Esophagus muscularis mucosa (tissue), 4 donors: ENCODE measurements around the gene AREG. TPM values are rescaled to one million over a fixed set of nuclear protein-coding genes. Genes with fewer than 3 reads are reported as not detected.

Source experiments
- DNase-seq: peaks from one replicate; pipeline ENCODE4 v3.0.0-alpha.2; 2017; ENCODE audit errors: extremely low spot score
- H3K27ac ChIP-seq, 4 donors: fragments of 200-600 bp; sonication (generic); replicated peaks in 1 of 4; 1 replicate in 3 of 4; 2 replicates in 1 of 4; pipeline ENCODE4 v1.5.1; 2016 to 2019; ENCODE audit warnings: mild to moderate bottlenecking in 1 of 4
- H3K27me3 ChIP-seq, 4 donors: fragments of 200-600 bp; sonication (generic); one replicate each; pipeline versions ENCODE4 v1.5.1 to v1.6.0; 2016 to 2019
- H3K36me3 ChIP-seq, 4 donors: fragments of 200-600 bp; sonication (generic); one replicate each; pipeline ENCODE4 v1.5.1; 2016 to 2019
- H3K4me1 ChIP-seq, 4 donors: fragments of 200-600 bp; sonication (generic); one replicate each; pipeline ENCODE4 v1.5.1; 2016 to 2019
- H3K4me3 ChIP-seq, 4 donors: fragments of 200-600 bp; sonication (generic); 1 replicate in 2 of 4; 2 replicates in 2 of 4; pipeline ENCODE4 v1.5.1; 2016 to 2019; ENCODE audit warnings: mild to moderate bottlenecking in 4 of 4, moderate library complexity in 1 of 4
- H3K9me3 ChIP-seq, 4 donors: fragments of 200-600 bp; sonication (generic); 1 replicate in 3 of 4; 2 replicates in 1 of 4; pipeline ENCODE4 v1.5.1; 2016 to 2019
- EP300 ChIP-seq: sonication (generic); formaldehyde crosslinking; IDR thresholded peaks from one replicate; pipeline ENCODE4 v1.6.1; 2017; ENCODE audit warnings: antibody characterized with exemption
- POLR2A ChIP-seq: fragments of 450-650 bp; IDR thresholded peaks from one replicate; pipeline ENCODE4 v1.6.1; 2017; ENCODE audit warnings: antibody characterized with exemption, moderate library complexity, mild to moderate bottlenecking, low read depth
- POLR2AphosphoS5 ChIP-seq, 2 donors: sonication (generic); formaldehyde crosslinking; IDR thresholded peaks; one replicate each; pipeline ENCODE4 v1.6.1; 2017; ENCODE audit warnings: antibody characterized with exemption in 2 of 2
- WGBS: methylation state at CpG from one replicate; pipeline ENCODE4 v1.1.5; 2018; 5-methylcytosine and 5-hydroxymethylcytosine counted together
- intact Hi-C: fragments of 100-400 bp; cut with DNase I; formaldehyde crosslinking; loops from one replicate; pipeline ENCODE4 v1.15.1; 2023
- total RNA-seq, 4 donors: library from RNA; depleted of rRNA; stranded (reverse); fragments of >200 nt; gene quantifications; one replicate each; pipeline versions ENCODE4 v1.1.0 to v1.2.1, GENCODE V29; 2016
- TF ChIP-seq, protein P1 (sequence below), 3 experiments: fragments of 200-600 bp in 2 of 3; fragments of 450-650 bp in 1 of 3; sonication (generic) in 2 of 3; IDR thresholded peaks; one replicate each; pipeline ENCODE4 v1.5.1; 2017 to 2019; ENCODE audit warnings: antibody characterized with exemption in 3 of 3, mild to moderate bottlenecking in 2 of 3, moderate library complexity in 1 of 3

AREG gene
- total RNA-seq, 4 donors from 2014 or later = 1.4 to 18.6 (median 4.4) TPM

DNA sequence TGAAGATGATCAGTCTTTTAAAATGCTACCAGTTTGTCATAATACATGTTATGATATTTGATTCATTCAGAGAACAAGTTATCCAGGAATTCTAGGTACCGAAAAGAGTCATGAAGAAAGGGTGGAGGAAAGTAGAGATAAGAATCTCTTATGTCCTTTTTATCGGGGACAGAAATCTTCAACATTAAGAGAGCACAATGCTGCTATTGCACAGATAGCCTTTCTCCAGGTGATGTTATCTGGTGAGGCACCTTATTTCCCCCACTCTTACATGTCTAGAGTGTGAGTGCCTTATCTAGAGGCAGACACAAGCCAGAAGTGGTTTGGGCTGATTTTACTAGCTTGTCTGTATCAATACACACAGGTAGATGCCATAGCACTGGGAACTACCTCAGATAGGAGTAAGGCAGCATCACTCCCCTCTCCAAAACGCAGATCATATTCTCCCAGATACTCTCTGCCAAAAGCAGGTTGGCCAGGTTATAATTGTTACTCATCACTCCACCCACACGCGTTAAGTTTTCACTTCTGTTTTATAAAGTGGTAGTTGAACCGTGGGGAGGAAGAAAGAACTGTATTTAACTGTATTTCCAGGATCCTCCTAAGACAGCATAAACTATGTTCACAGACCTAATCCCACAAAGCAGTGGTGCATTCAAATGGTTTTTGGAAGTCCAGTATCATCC lies 38.4 kb downstream of the AREG start:
- intact Hi-C loops = no loop called here
- Histone ChIP-seq H3K27ac (no peak overlapping the region), H3K27me3 (no peaks in the 10 kb centered on the region), H3K9me3 (no peaks in the 10 kb centered on the region), H3K4me1 (no peaks in the 10 kb centered on the region), H3K4me3 (no peak overlapping the region), H3K36me3 (no peaks in the 10 kb centered on the region)
- 58% methylated on average over 6 of the region's 6 CpGs for WGBS
- TF ChIP-seq POLR2AphosphoS5 (IDR thresholded peaks at IDR 0.05) = no peak
- no peak for DNase-seq

DNA sequence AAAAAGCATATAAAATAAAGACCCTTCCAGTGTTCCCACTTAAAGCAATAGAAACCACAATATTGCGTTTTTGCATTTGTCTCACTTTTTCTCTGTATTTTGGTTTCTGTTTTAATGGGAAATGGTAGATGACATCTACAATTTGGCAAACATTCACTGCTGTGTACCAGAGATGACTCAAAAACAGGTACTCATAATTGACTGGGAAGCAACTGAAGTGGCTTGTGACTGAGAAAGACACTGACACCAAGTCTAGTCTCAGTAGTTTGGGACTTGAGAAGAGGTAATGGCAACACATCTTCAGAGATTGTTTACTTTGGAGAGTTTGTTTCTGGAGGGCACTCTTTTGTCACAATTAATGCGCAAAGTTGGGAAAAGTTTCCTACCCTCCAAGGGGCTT lies 42.0 kb downstream of the AREG start:
- Histone ChIP-seq H3K27ac (no peak overlapping the region), H3K27me3 (no peaks in the 10 kb centered on the region), H3K36me3 (no peaks in the 10 kb centered on the region), H3K4me1 (no peaks in the 10 kb centered on the region), H3K9me3 (no peaks in the 10 kb centered on the region), H3K4me3 (no peak overlapping the region)
- WGBS = 91% methylated on average over 2 of the region's 2 CpGs
- TF ChIP-seq, protein P1, sequence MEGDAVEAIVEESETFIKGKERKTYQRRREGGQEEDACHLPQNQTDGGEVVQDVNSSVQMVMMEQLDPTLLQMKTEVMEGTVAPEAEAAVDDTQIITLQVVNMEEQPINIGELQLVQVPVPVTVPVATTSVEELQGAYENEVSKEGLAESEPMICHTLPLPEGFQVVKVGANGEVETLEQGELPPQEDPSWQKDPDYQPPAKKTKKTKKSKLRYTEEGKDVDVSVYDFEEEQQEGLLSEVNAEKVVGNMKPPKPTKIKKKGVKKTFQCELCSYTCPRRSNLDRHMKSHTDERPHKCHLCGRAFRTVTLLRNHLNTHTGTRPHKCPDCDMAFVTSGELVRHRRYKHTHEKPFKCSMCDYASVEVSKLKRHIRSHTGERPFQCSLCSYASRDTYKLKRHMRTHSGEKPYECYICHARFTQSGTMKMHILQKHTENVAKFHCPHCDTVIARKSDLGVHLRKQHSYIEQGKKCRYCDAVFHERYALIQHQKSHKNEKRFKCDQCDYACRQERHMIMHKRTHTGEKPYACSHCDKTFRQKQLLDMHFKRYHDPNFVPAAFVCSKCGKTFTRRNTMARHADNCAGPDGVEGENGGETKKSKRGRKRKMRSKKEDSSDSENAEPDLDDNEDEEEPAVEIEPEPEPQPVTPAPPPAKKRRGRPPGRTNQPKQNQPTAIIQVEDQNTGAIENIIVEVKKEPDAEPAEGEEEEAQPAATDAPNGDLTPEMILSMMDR (IDR thresholded peaks at IDR 0.05) = no peak
- TF ChIP-seq EP300 = no peak
- no peak for TF ChIP-seq POLR2AphosphoS5 (IDR thresholded peaks at IDR 0.05)
- TF ChIP-seq POLR2A = no peak
- intact Hi-C loops = no loop called here
- no peak for DNase-seq

DNA sequence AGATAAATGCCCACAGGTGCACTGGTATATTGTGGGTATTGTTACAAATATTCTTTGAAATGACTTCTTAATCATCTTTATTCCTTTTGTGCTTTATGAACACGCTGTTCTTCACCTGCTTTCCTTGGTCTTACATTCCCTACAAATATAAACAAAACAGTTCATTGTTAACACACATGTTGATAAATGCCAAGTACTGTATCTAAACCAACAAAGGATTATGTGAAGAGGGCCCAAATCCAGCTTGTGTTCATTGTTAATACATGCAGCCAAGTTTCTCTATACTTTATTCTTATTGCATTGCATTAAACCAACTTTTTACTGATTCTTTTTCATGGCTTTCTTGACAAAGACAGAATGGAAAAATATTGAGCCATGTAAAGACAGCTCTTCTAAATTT lies 42.8 kb downstream of the AREG start:
- intact Hi-C loops = no loop called here
- WGBS = 78% methylated on average over 1 of the region's 1 CpG
- DNase-seq = no peak

GRCh38 chr4:74490736-74491135 lies 45.8 kb downstream of the AREG start:
- no peaks in the 10 kb centered on the region for H3K9me3 ChIP-seq
- no peak overlapping the region for H3K4me3 ChIP-seq
- TF ChIP-seq, protein P1 (IDR thresholded peaks at IDR 0.05) = no peak
- TF ChIP-seq POLR2AphosphoS5 (IDR thresholded peaks at IDR 0.05) (no peak), EP300 (no peak), POLR2A (no peak)
- no peak for DNase-seq
- no peaks in the 10 kb centered on the region for H3K27me3 ChIP-seq
- intact Hi-C loops = no loop called here
- no peak overlapping the region for H3K27ac ChIP-seq
- H3K4me1 ChIP-seq = no peaks in the 10 kb centered on the region
- WGBS = 95% methylated on average over 1 of the region's 1 CpG
- no peaks in the 10 kb centered on the region for H3K36me3 ChIP-seq

More for the DNA sequence above, 42.8 kb downstream of the AREG start:
- Histone ChIP-seq H3K9me3 (no peaks in the 10 kb centered on the region), H3K4me3 (no peak overlapping the region), H3K4me1 (no peaks in the 10 kb centered on the region), H3K36me3 (no peaks in the 10 kb centered on the region), H3K27ac (no peak overlapping the region), H3K27me3 (no peaks in the 10 kb centered on the region)
- TF ChIP-seq POLR2AphosphoS5 (IDR thresholded peaks at IDR 0.05) = no peak
- TF ChIP-seq, protein P1 (IDR thresholded peaks at IDR 0.05) = no peak
- TF ChIP-seq POLR2A = no peak
- no peak for TF ChIP-seq EP300

DNA sequence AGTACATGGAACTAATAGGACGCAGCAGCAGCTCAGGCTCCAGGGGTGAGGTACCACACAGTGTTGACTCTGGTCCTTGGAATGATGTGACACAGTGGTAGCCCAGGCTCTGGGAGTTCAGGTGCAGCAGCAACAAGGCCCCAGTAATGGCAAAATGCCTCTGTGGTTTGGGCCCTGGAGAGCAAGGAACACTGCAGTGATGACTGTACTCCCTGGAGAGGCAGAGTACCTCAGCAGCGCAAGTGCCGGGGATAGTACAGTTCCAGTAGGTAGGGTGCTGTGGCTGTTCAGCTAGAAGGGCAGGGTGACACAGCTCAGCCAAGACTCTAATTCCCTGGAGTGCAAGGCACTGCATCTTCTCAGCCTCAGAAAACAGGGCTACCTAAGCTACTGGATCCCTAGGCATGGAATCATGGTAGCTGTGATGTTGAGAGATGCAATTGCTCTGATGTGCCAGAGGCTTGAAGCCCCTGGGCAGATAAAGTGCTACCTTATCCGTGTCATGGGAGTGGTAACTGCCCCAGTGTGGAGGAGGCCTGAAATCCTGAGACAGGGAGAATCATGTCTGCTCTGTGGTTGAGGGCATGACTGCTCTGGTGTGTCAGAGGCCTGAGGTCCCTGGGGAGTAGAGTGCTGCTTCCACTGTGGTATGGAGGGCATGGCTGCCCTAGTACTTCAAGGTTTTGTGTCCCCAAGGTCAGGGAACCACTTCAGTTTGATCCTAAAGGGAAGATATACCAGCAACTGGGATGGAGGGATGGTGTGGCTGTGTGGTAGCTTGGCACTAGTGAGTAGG lies 55.2 kb downstream of the AREG start:
- WGBS = 97% methylated on average over 3 of the region's 4 CpGs
- Histone ChIP-seq H3K4me3 (no peak overlapping the region), H3K27ac (no peak overlapping the region), H3K4me1 (peaks cover 0 to 8% (median 4%) of the 10 kb centered on the region in 4 donors), H3K36me3 (no peaks in the 10 kb centered on the region), H3K27me3 (no peaks in the 10 kb centered on the region), H3K9me3 (peaks cover 0 to 4% (median 0%) of the 10 kb centered on the region in 4 donors)
- TF ChIP-seq, protein P1 (IDR thresholded peaks at IDR 0.05) = no peak
- TF ChIP-seq POLR2A (no peak), POLR2AphosphoS5 (IDR thresholded peaks at IDR 0.05) (no peak), EP300 (no peak)
- no peak for DNase-seq
- intact Hi-C loops = no loop called here
